ENCODE results near the gene PI3. TPM values are rescaled to one million over a fixed set of nuclear protein-coding genes. Genes with fewer than 3 reads are reported as not detected.

PI3 gene
- total RNA-seq, 1 donor from 2014 or later, result not detected

- no peaks in the 10 kb centered on the region for H3K9me3 Mint-ChIP-seq
- H3K36me3 Mint-ChIP-seq (ENCODE audit: low read depth), result no peaks in the 10 kb centered on the region
- no peak overlapping the region for H3K27ac Mint-ChIP-seq
- intact Hi-C loops (cut with micrococcal nuclease), result no loop called here
- DNase-seq, result no peak
- no peaks in the 10 kb centered on the region for H3K4me1 Mint-ChIP-seq
- H3K4me3 Mint-ChIP-seq, result no peak overlapping the region
- peaks cover 16% of the 10 kb centered on the region for H3K27me3 Mint-ChIP-seq
These were observed 37.1 kb downstream of the PI3 start for GRCh38 chr20:45211569-45212474.

GRCh38 chr20:45212836-45213235 lies 38.1 kb downstream of the PI3 start:
- DNase-seq, result no peak
- Mint-ChIP-seq H3K4me3 (no peak overlapping the region), H3K36me3 (ENCODE audit: low read depth) (no peaks in the 10 kb centered on the region), H3K27me3 (peaks cover 13% of the 10 kb centered on the region), H3K27ac (no peak overlapping the region), H3K4me1 (no peaks in the 10 kb centered on the region), H3K9me3 (no peaks in the 10 kb centered on the region)
- intact Hi-C loops (cut with micrococcal nuclease), result no loop called here

GRCh38 chr20:45218124-45218523 lies 43.4 kb downstream of the PI3 start:
- Mint-ChIP-seq H3K9me3 (no peaks in the 10 kb centered on the region), H3K4me3 (no peak overlapping the region), H3K27me3 (peaks cover 28% of the 10 kb centered on the region), H3K36me3 (ENCODE audit: low read depth) (no peaks in the 10 kb centered on the region), H3K4me1 (no peaks in the 10 kb centered on the region), H3K27ac (no peak overlapping the region)
- intact Hi-C loops (cut with micrococcal nuclease), result no loop called here
- no peak for DNase-seq

- Mint-ChIP-seq H3K36me3 (ENCODE audit: low read depth) (no peaks in the 10 kb centered on the region), H3K4me1 (no peaks in the 10 kb centered on the region), H3K4me3 (no peak overlapping the region), H3K27ac (no peak overlapping the region), H3K9me3 (no peaks in the 10 kb centered on the region), H3K27me3 (peaks cover 29% of the 10 kb centered on the region)
- intact Hi-C loops (cut with micrococcal nuclease), result no loop called here
- DNase-seq, result no peak
These were observed 43.9 kb downstream of the PI3 start for GRCh38 chr20:45218636-45219035.

GRCh38 chr20:45221076-45221475 lies 46.4 kb downstream of the PI3 start, which contains the start of gene SEMG2:
Gene SEMG2 (plus strand): TSS chr20:45221373. CDS start chr20:45221390, 17 bp downstream.
- H3K27ac Mint-ChIP-seq, result no peak within 1 kb of the TSS
- no peak within 1 kb of the TSS for H3K4me3 Mint-ChIP-seq
- H3K9me3 Mint-ChIP-seq, result no peaks in the 10 kb centered on the region
- H3K4me1 Mint-ChIP-seq, result no peaks in the 10 kb centered on the region
- intact Hi-C loops (cut with micrococcal nuclease), result no loop called here
- H3K36me3 Mint-ChIP-seq (ENCODE audit: low read depth), result no peaks in the 10 kb centered on the region
- peaks cover 36% of the 10 kb centered on the region for H3K27me3 Mint-ChIP-seq
- DNase-seq, result no peak

GRCh38 chr20:45223136-45223535 lies 48.4 kb downstream of the PI3 start:
- intact Hi-C loops (cut with micrococcal nuclease), result no loop called here

More at GRCh38 chr20:45223136-45223535, 48.4 kb downstream of the PI3 start:
- H3K4me3 Mint-ChIP-seq, result no peak overlapping the region
- peaks cover 46% of the 10 kb centered on the region for H3K27me3 Mint-ChIP-seq
- no peaks in the 10 kb centered on the region for H3K36me3 Mint-ChIP-seq (ENCODE audit: low read depth)
- no peak for DNase-seq
- no peaks in the 10 kb centered on the region for H3K9me3 Mint-ChIP-seq
- H3K27ac Mint-ChIP-seq, result no peak overlapping the region
- no peaks in the 10 kb centered on the region for H3K4me1 Mint-ChIP-seq

Other genes with a start within 250 kb of the PI3 start
- 63.4 and 64.5 TPM in 2 replicates for gene TOMM34, start 214.5 kb upstream of the PI3 start, total RNA-seq
- gene STK4, start 208.4 kb upstream of the PI3 start, total RNA-seq, result 141 and 143 TPM in 2 replicates
- gene KCNS1, start 73.8 kb upstream of the PI3 start, total RNA-seq, result 0.30 and 0.47 TPM in 2 replicates
- not detected in 2 replicates for gene WFDC5, start 59.7 kb upstream of the PI3 start, total RNA-seq
- not detected in 2 replicates for gene WFDC12, start 50.4 kb upstream of the PI3 start, total RNA-seq
- not detected in 2 replicates for gene SEMG1, start 32.1 kb downstream of the PI3 start, total RNA-seq
- not detected in 2 replicates for gene SEMG2, start 46.5 kb downstream of the PI3 start, total RNA-seq
- not detected in 2 replicates for gene SLPI, start 79.7 kb downstream of the PI3 start, total RNA-seq
- not detected in 2 replicates for gene RBPJL, start 131.9 kb downstream of the PI3 start, total RNA-seq
- gene MATN4, start 133.4 kb downstream of the PI3 start, total RNA-seq, result 1.2 and 1.5 TPM in 2 replicates
- gene SDC4, start 173.5 kb downstream of the PI3 start, total RNA-seq, result 177 and 185 TPM in 2 replicates
- 24.4 and 26.2 TPM in 2 replicates for gene SYS1, start 188.3 kb downstream of the PI3 start, total RNA-seq
- 0.12 TPM in 1 of 2 replicates, not detected in the other for gene TP53TG5, start 203.4 kb downstream of the PI3 start, total RNA-seq
- gene DBNDD2, start 233.4 kb downstream of the PI3 start, total RNA-seq, result 19.9 and 25.2 TPM in 2 replicates
- 84.7 and 86.6 TPM in 2 replicates for gene PIGT, start 241.2 kb downstream of the PI3 start, total RNA-seq